H1 (cell line): ENCODE results near the gene CMSS1. TPM values are rescaled to one million over a fixed set of nuclear protein-coding genes. Genes with fewer than 3 reads are reported as not detected.

Source experiments
- CTCF ChIA-PET: fragments of 300-600 bp; sonication (Branson Sonifier 250); formaldehyde crosslinking; loops from one replicate; lab custom pipeline; 2021; ENCODE audit not compliant: partially characterized antibody; lab: Charles Lee
- POLR2A ChIA-PET: fragments of 300-600 bp; sonication (Branson Sonifier 250); formaldehyde crosslinking; loops from one replicate; lab custom pipeline; 2021; ENCODE audit warnings: inconsistent platforms; ENCODE audit not compliant: partially characterized antibody; lab: Charles Lee
- DNase-seq, 2 experiments: peaks; one replicate each; pipeline versions ENCODE4 v3.0.0 to v3.0.0-alpha.2; 2010 to 2022; ENCODE audit warnings: low spot score in 2 of 2, low read depth in 1 of 2, mixed read lengths in 1 of 2
- FAIRE-seq: peaks from 2 replicates; lab custom pipeline; 2011; peaks lifted over from hg19 to GRCh38; lab: Jason Lieb, UNC
- H2AFZ ChIP-seq: 2 replicates; pipeline ENCODE4 v1.8.1; 2012; ENCODE audit warnings: low read length, inconsistent platforms
- H2AK5ac ChIP-seq: 2 replicates; pipeline ENCODE4 v1.6.1; 2013; ENCODE audit warnings: low read depth, low read length
- H2BK120ac ChIP-seq: replicated peaks from 2 replicates; pipeline ENCODE3; 2013; ENCODE audit warnings: low read depth, low read length, inconsistent platforms
- H2BK12ac ChIP-seq: 2 replicates; pipeline ENCODE4 v1.6.1; 2013; ENCODE audit warnings: low read depth, low read length
- H2BK15ac ChIP-seq: 2 replicates; pipeline ENCODE4 v1.6.1; 2013; ENCODE audit warnings: low read length
- H2BK20ac ChIP-seq: 2 replicates; pipeline ENCODE4 v1.6.1; 2013; ENCODE audit warnings: low read length
- H2BK5ac ChIP-seq: 2 replicates; pipeline ENCODE4 v1.6.1; 2013; ENCODE audit warnings: low read depth, low read length
- H3K14ac ChIP-seq: 2 replicates; pipeline ENCODE4 v1.6.1; 2013; ENCODE audit warnings: inconsistent platforms; ENCODE audit not compliant: insufficient read length
- H3K18ac ChIP-seq: 2 replicates; pipeline ENCODE4 v1.6.1; 2013; ENCODE audit warnings: low read length; ENCODE audit errors: extremely low read depth
- H3K23ac ChIP-seq: 2 replicates; pipeline ENCODE4 v1.6.1; 2013; ENCODE audit warnings: inconsistent platforms; ENCODE audit not compliant: insufficient read length
- H3K23me2 ChIP-seq: 2 replicates; pipeline ENCODE4 v1.6.1; 2013; ENCODE audit warnings: low read depth, low read length
- H3K27ac ChIP-seq: 2 replicates; pipeline ENCODE4 v1.6.1; 2011; ENCODE audit warnings: low read depth, low read length, inconsistent platforms
- H3K27me3 ChIP-seq, 4 experiments: replicated peaks in 1 of 4; 1 replicate in 1 of 4; 2 replicates in 3 of 4; pipeline versions ENCODE4 v1.6.1 to v1.8.1; 2011 to 2013; ENCODE audit warnings: low read length in 3 of 4, mild to moderate bottlenecking in 3 of 4, inconsistent platforms in 2 of 4, mixed read lengths in 2 of 4, moderate library complexity in 1 of 4; ENCODE audit not compliant: control insufficient read depth in 3 of 4, insufficient read depth in 3 of 4; ENCODE audit errors: extremely low read depth in 1 of 4
- H3K36me3 ChIP-seq, 4 experiments: 2 replicates each; pipeline versions ENCODE4 v1.6.1 to v1.8.1; 2011 to 2013; ENCODE audit warnings: mild to moderate bottlenecking in 4 of 4, low read length in 3 of 4, moderate library complexity in 2 of 4, control low read depth in 1 of 4, inconsistent platforms in 1 of 4; ENCODE audit not compliant: insufficient read depth in 4 of 4, control insufficient read depth in 2 of 4
- H3K4ac ChIP-seq: replicated peaks from 2 replicates; pipeline ENCODE3; 2013; ENCODE audit warnings: low read length, low read depth, mixed read lengths, inconsistent platforms; ENCODE audit not compliant: insufficient read length
- H3K4me1 ChIP-seq, 4 experiments: replicated peaks in 1 of 4; 1 replicate in 1 of 4; 2 replicates in 3 of 4; pipeline versions ENCODE4 v1.6.1 to v1.8.1; 2011 to 2013; ENCODE audit warnings: low read length in 3 of 4, inconsistent platforms in 2 of 4, mixed read lengths in 1 of 4; ENCODE audit not compliant: insufficient read depth in 4 of 4, control insufficient read depth in 3 of 4
- H3K4me2 ChIP-seq, 2 experiments: 2 replicates each; pipeline versions ENCODE4 v1.6.1 to v1.8.1; 2011 to 2013; ENCODE audit warnings: low read depth in 2 of 2, low read length in 2 of 2, control low read depth in 1 of 2, inconsistent platforms in 1 of 2, mild to moderate bottlenecking in 1 of 2; ENCODE audit not compliant: insufficient read depth in 1 of 2
- H3K4me3 ChIP-seq, 4 experiments: fragments of 200-600, 300-600 bp in 1 of 4; sonication (generic), shearing (Covaris generic), sonication (Bioruptor Twin) in 1 of 4; 2 replicates each; pipeline versions ENCODE4 v1.5.1 to v1.8.1; 2011 to 2016; ENCODE audit warnings: low read length in 4 of 4, low read depth in 3 of 4, control low read depth in 2 of 4, inconsistent platforms in 2 of 4, mild to moderate bottlenecking in 2 of 4, mixed read lengths in 1 of 4, moderate library complexity in 1 of 4; ENCODE audit not compliant: insufficient read depth in 2 of 4; ENCODE audit errors: extremely low read depth in 1 of 4
- H3K56ac ChIP-seq: replicated peaks from 2 replicates; pipeline ENCODE3; 2013; ENCODE audit warnings: low read depth, mild to moderate bottlenecking, mixed read lengths, low read length, inconsistent platforms; ENCODE audit not compliant: insufficient read length
- H3K79me1 ChIP-seq: 2 replicates; pipeline ENCODE4 v1.6.1; 2013; ENCODE audit warnings: low read depth, low read length, control low read depth
- H3K79me2 ChIP-seq, 2 experiments: 2 replicates each; pipeline versions ENCODE4 v1.6.1 to v1.8.1; 2012 to 2013; ENCODE audit warnings: low read length in 2 of 2, mild to moderate bottlenecking in 2 of 2, inconsistent platforms in 1 of 2; ENCODE audit not compliant: insufficient read depth in 2 of 2, control insufficient read depth in 1 of 2
- H3K9ac ChIP-seq, 4 experiments: replicated peaks in 1 of 4; 1 replicate in 1 of 4; 2 replicates in 3 of 4; pipeline versions ENCODE4 v1.6.1 to v1.8.1; 2011 to 2013; ENCODE audit warnings: low read depth in 3 of 4, low read length in 3 of 4, control low read depth in 2 of 4, mild to moderate bottlenecking in 2 of 4, moderate library complexity in 2 of 4, inconsistent platforms in 1 of 4; ENCODE audit errors: extremely low read depth in 1 of 4
- H3K9me3 ChIP-seq, 2 experiments: 2 replicates each; pipeline versions ENCODE4 v1.6.1 to v1.8.1; 2012 to 2013; ENCODE audit warnings: mild to moderate bottlenecking in 2 of 2, moderate library complexity in 2 of 2, control low read depth in 1 of 2, inconsistent platforms in 1 of 2, low read depth in 1 of 2, low read length in 1 of 2, mixed read lengths in 1 of 2; ENCODE audit not compliant: insufficient read depth in 2 of 2
- H4K20me1 ChIP-seq, 2 experiments: replicated peaks in 1 of 2; 2 replicates each; pipeline versions ENCODE3 to v1.8.1; 2011 to 2013; ENCODE audit warnings: inconsistent platforms in 2 of 2, low read length in 2 of 2, mild to moderate bottlenecking in 1 of 2; ENCODE audit not compliant: insufficient read depth in 2 of 2, control insufficient read depth in 1 of 2
- H4K5ac ChIP-seq: 2 replicates; pipeline ENCODE4 v1.6.1; 2013; ENCODE audit warnings: low read length, low read depth, mixed read lengths, inconsistent platforms; ENCODE audit not compliant: insufficient read length
- H4K8ac ChIP-seq: 2 replicates; pipeline ENCODE4 v1.8.0; 2013; ENCODE audit warnings: mild to moderate bottlenecking, moderate library complexity, low read length, inconsistent platforms; ENCODE audit not compliant: insufficient read depth; ENCODE audit errors: extremely low read depth
- H4K91ac ChIP-seq: replicated peaks from 2 replicates; pipeline ENCODE3; 2013; ENCODE audit warnings: low read length, mixed read lengths, inconsistent platforms; ENCODE audit not compliant: insufficient read length
- ASH2L ChIP-seq: fragments of 200-600, 300-600 bp; sonication (generic); IDR thresholded peaks from one replicate; pipeline ENCODE4 v1.7.1; 2017; ENCODE audit warnings: low read length
- BRCA1 ChIP-seq: IDR thresholded peaks from 2 replicates; pipeline ENCODE4 v1.6.1; 2012; ENCODE audit warnings: low read depth, low read length, improper control_type of control experiment
- E2F6 ChIP-seq: IDR thresholded peaks from 2 replicates; pipeline ENCODE4 v1.6.1; 2012; ENCODE audit warnings: inconsistent platforms
- GTF2F1 ChIP-seq: IDR thresholded peaks from 2 replicates; pipeline ENCODE4 v1.6.1; 2012; ENCODE audit warnings: low read depth, low read length, improper control_type of control experiment, borderline replicate concordance
- KDM1A ChIP-seq: fragments of 200-600, 300-600 bp; sonication (generic); IDR thresholded peaks from 2 replicates; pipeline ENCODE4 v1.7.1; 2016; ENCODE audit warnings: mild to moderate bottlenecking, low read length, borderline replicate concordance
- NANOG ChIP-seq: IDR thresholded peaks from 2 replicates; pipeline ENCODE4 v1.6.1; 2011; ENCODE audit warnings: low read length, low read depth, mild to moderate bottlenecking, inconsistent platforms; ENCODE audit not compliant: insufficient read depth, poor library complexity, severe bottlenecking
- NRF1 ChIP-seq: IDR thresholded peaks from 2 replicates; pipeline ENCODE4 v1.6.1; 2011; ENCODE audit warnings: mild to moderate bottlenecking, low read depth, low read length, improper control_type of control experiment
- PHF8 ChIP-seq: fragments of 200-600 bp; sonication (generic); conservative IDR thresholded peaks from 2 replicates; pipeline ENCODE4 v1.7.1; 2012; ENCODE audit warnings: low read depth, mild to moderate bottlenecking, inconsistent platforms, low read length, moderate library complexity
- RAD21 ChIP-seq, 2 experiments: IDR thresholded peaks in 1 of 2; conservative IDR thresholded peaks in 1 of 2; 2 replicates each; pipeline ENCODE4 v1.6.1; 2011; ENCODE audit warnings: low read depth in 2 of 2, low read length in 2 of 2, improper control_type of control experiment in 1 of 2, inconsistent platforms in 1 of 2, mild to moderate bottlenecking in 1 of 2, moderate library complexity in 1 of 2
- SP1 ChIP-seq: IDR thresholded peaks from 2 replicates; pipeline ENCODE4 v1.6.1; 2011; ENCODE audit warnings: low read depth, low read length
- TAF7 ChIP-seq: optimal IDR thresholded peaks from 2 replicates; pipeline ENCODE3; 2011; ENCODE audit warnings: low read depth, mild to moderate bottlenecking, inconsistent platforms, low read length, moderate library complexity, borderline replicate concordance
- WGBS, 2 experiments: shearing (Covaris generic) in 1 of 2; methylation state at CpG; one replicate each; pipeline versions ENCODE4 v1.1.6 to v1.1.7; 2013 to 2015; ENCODE audit warnings: low lambda C conversion rate in 2 of 2, mixed read lengths in 2 of 2, inconsistent platforms in 1 of 2, low coverage in 1 of 2, missing lambda C conversion rate in 1 of 2; ENCODE audit not compliant: insufficient replicate concordance in 2 of 2, insufficient coverage in 1 of 2, insufficient read length in 1 of 2; ENCODE audit errors: extremely low coverage in 1 of 2, missing lambda C conversion rate in 1 of 2; 5-methylcytosine and 5-hydroxymethylcytosine counted together
- polyA plus RNA-seq, 7 experiments: library from polyadenylated mRNA; depleted of rRNA in 3 of 7; stranded (reverse) in 5 of 7; unstranded in 2 of 7; fragments of >200 nt in 5 of 7; fragments of 200-250 nt in 2 of 7; gene quantifications; 1 replicate in 5 of 7; 2 replicates in 1 of 7; 4 replicates in 1 of 7; pipeline versions ENCODE4 v1.2.1 to v1.2.3, GENCODE V29; 2011 to 2013; ENCODE audit warnings: missing spikeins in 2 of 7, mixed read lengths in 2 of 7
- total RNA-seq: library from RNA; stranded (reverse); fragmentation: NEBNext Ultra II Directional; extraction: Animal tissue kit (Norgen Biotek cat#: 25700); gene quantifications from 2 replicates; pipeline ENCODE4 v1.2.1, GENCODE V29; 2021
- TF ChIP-seq, protein P1 (sequence below): IDR thresholded peaks from 2 replicates; pipeline ENCODE4 v1.6.1; 2011; ENCODE audit warnings: low read length, improper control_type of control experiment

CMSS1 gene
- total and polyA plus RNA-seq, 2 of the 8 experiments (the other 6 are each of a cell fraction or from before 2014, with no cell fraction given): 15.2 to 75.1 TPM

- no peak overlapping the region for H3K27ac ChIP-seq
- no peaks in the 10 kb centered on the region for H3K4me1 ChIP-seq
- H3K9me3 ChIP-seq: peaks cover 6 to 8% of the 10 kb centered on the region in 2 experiments; a peak in 3 of 4 replicates
- H4K20me1 ChIP-seq: no peaks in the 10 kb centered on the region
- no peak overlapping the region for H3K9ac ChIP-seq
- H2AFZ ChIP-seq: no peak overlapping the region
- ChIA-PET CTCF (no interaction called here), POLR2A (no interaction called here)
- H3K56ac ChIP-seq: no peak overlapping the region
- H3K4me3 ChIP-seq: no peak overlapping the region
- no peak overlapping the region for H3K18ac ChIP-seq
- no peak overlapping the region for H3K14ac ChIP-seq
- no peak overlapping the region for H2BK120ac ChIP-seq
- DNase-seq: no peak
- H4K8ac ChIP-seq: no peak overlapping the region
- no peak for FAIRE-seq
- no peak overlapping the region for H2BK12ac ChIP-seq
- no peak overlapping the region for H3K4me2 ChIP-seq
- no peaks in the 10 kb centered on the region for H3K23me2 ChIP-seq
- WGBS, 2 experiments: 89% methylated on average over 1 of the region's 1 CpG; no CpG with 5 or more reads in 1 of the 2 experiments
- H3K36me3 ChIP-seq: no peaks in the 10 kb centered on the region
- no peak overlapping the region for H4K5ac ChIP-seq
- no peak overlapping the region for H2BK20ac ChIP-seq
- H3K4ac ChIP-seq: no peak overlapping the region
- no peak overlapping the region for H2BK5ac ChIP-seq
- H3K23ac ChIP-seq: no peak overlapping the region
- H2AK5ac ChIP-seq: no peak overlapping the region
- no peaks in the 10 kb centered on the region for H3K79me2 ChIP-seq
- no peaks in the 10 kb centered on the region for H3K27me3 ChIP-seq
- no peak overlapping the region for H4K91ac ChIP-seq
- no peaks in the 10 kb centered on the region for H3K79me1 ChIP-seq
- no peak overlapping the region for H2BK15ac ChIP-seq
- TF ChIP-seq BRCA1: no peak
- TF ChIP-seq ASH2L: no peak
- no peak for TF ChIP-seq NRF1
- no peak for TF ChIP-seq NANOG
- TF ChIP-seq RAD21 (IDR thresholded peaks at IDR 0.05 in 1 of 2, conservative IDR thresholded peaks at IDR 0.05 in 1 of 2; ENCODE audit: low read depth in 2 of 2, low read length in 2 of 2): no peak
- TF ChIP-seq, protein P1, sequence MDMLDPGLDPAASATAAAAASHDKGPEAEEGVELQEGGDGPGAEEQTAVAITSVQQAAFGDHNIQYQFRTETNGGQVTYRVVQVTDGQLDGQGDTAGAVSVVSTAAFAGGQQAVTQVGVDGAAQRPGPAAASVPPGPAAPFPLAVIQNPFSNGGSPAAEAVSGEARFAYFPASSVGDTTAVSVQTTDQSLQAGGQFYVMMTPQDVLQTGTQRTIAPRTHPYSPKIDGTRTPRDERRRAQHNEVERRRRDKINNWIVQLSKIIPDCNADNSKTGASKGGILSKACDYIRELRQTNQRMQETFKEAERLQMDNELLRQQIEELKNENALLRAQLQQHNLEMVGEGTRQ: no peak
- TF ChIP-seq GTF2F1: no peak
- TF ChIP-seq PHF8: no peak
- no peak for TF ChIP-seq SP1
- no peak for TF ChIP-seq KDM1A
- TF ChIP-seq TAF7: no peak
- no peak for TF ChIP-seq E2F6
These were observed 7.3 kb upstream of the CMSS1 start for GRCh38 chr3:99810403-99810802.
